Prostate gland (tissue), 2 donors: ENCODE measurements around the gene TNNI2.
"Not testable (repeated sequence)": the region's sequence is repeated elsewhere in the genome, so short reads cannot be mapped to it uniquely, and the experiment has no call there.

Source experiments
- CTCF ChIP-seq, 4 experiments: fragments of 200-600 bp in 2 of 4; fragments of 450-650 bp in 2 of 4; sonication (generic) in 2 of 4; IDR thresholded peaks; 1 replicate in 3 of 4; 2 replicates in 1 of 4; pipeline ENCODE4 v1.5.1; 2016 to 2019; ENCODE audit warnings: antibody characterized with exemption in 4 of 4, mild to moderate bottlenecking in 2 of 4, moderate library complexity in 2 of 4
- POLR2A ChIP-seq: fragments of 450-650 bp; IDR thresholded peaks from one replicate; pipeline ENCODE4 v1.6.1; 2016; ENCODE audit warnings: antibody characterized with exemption, mild to moderate bottlenecking
- POLR2AphosphoS5 ChIP-seq: sonication (generic); formaldehyde crosslinking; IDR thresholded peaks from one replicate; pipeline ENCODE4 v1.6.1; 2017; ENCODE audit warnings: antibody characterized with exemption

- TF ChIP-seq CTCF (IDR thresholded peaks at IDR 0.05); POLR2AphosphoS5; POLR2A: not testable (repeated sequence)
Observed at GRCh38 chr11:1813356-1813755, 25.4 kb upstream of the TNNI2 start.
